ENCODE results near the gene SVOPL. TPM values are rescaled to one million over a fixed set of nuclear protein-coding genes. Genes with fewer than 3 reads are reported as not detected.

Gene SVOPL
- total RNA-seq, 1 experiment from 2014 or later: not detected

DNA sequence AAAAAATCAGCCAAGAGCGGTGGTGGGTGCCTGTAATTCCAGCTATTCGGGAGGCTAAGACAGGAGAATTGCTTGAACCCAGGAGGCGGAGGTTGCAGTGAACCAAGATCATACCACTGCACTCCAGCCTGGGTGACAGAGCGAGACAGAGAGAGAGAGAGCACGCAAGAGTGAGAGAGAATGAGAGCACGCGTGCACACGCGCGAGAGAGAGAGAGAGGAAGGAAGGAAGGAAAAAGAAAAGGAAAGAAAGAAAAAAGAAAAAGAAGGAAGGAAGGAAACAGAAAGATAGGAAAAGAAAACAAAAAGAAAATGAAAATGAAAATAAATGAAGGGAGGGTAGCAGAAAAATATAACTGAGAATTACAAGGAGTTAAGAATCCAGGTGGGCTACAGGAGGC, 82.7 kb downstream of the SVOPL start (continued):
- TF ChIP-seq, protein P1, sequence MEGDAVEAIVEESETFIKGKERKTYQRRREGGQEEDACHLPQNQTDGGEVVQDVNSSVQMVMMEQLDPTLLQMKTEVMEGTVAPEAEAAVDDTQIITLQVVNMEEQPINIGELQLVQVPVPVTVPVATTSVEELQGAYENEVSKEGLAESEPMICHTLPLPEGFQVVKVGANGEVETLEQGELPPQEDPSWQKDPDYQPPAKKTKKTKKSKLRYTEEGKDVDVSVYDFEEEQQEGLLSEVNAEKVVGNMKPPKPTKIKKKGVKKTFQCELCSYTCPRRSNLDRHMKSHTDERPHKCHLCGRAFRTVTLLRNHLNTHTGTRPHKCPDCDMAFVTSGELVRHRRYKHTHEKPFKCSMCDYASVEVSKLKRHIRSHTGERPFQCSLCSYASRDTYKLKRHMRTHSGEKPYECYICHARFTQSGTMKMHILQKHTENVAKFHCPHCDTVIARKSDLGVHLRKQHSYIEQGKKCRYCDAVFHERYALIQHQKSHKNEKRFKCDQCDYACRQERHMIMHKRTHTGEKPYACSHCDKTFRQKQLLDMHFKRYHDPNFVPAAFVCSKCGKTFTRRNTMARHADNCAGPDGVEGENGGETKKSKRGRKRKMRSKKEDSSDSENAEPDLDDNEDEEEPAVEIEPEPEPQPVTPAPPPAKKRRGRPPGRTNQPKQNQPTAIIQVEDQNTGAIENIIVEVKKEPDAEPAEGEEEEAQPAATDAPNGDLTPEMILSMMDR (IDR thresholded peaks at IDR 0.05 in 2 of 3, conservative IDR thresholded peaks at IDR 0.05 in 1 of 3; ENCODE audit: borderline replicate concordance in 1 of 3, insufficient read depth in 1 of 3, low read depth in 2 of 3, low read length in 2 of 3): no peak
- TF ChIP-seq SRF (IDR thresholded peaks at IDR 0.05; ENCODE audit: low read depth) (no peak), FOSL1 (IDR thresholded peaks at IDR 0.05; ENCODE audit: low read depth) (no peak), CBX3 (IDR thresholded peaks at IDR 0.05; ENCODE audit: low read depth) (no peak), ZNF274 (IDR thresholded peaks at IDR 0.05; ENCODE audit: low read depth, low read length) (no peak)
- TF ChIP-seq, protein P2, sequence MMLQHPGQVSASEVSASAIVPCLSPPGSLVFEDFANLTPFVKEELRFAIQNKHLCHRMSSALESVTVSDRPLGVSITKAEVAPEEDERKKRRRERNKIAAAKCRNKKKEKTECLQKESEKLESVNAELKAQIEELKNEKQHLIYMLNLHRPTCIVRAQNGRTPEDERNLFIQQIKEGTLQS (IDR thresholded peaks at IDR 0.05): no peak

DNA sequence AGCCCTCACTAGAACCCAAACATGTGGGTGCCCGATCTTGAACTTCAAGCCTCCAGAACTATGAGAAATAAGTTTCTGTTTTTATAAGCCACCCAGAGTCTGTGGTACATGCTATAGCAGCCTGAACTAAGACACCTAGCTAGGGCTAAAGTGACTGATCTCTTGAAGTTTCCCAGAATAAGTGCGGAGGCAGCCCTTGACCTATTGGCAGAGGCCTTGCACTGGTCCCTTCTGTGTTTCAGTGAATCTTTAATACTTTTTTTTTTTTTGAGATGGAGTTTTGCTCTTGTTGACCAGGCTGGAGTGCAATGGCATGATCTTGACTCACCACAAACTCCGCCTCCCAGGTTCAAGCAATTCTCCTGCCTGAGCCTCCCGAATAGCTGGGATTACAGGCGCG, 85.1 kb downstream of the SVOPL start:
- no TSS peak for BruUV-seq (replicated peaks)
- H3K36me3 ChIP-seq (ENCODE audit: control insufficient read depth in 1 of 2, insufficient read depth in 2 of 2, low read length in 2 of 2): no peaks in the 10 kb centered on the region
- POLR2A ChIA-PET: no interaction called here
- TF ChIP-seq EZH2 (IDR thresholded peaks at IDR 0.05) (no peak), ZNF274 (IDR thresholded peaks at IDR 0.05; ENCODE audit: low read depth, low read length) (no peak), EGR1 (IDR thresholded peaks at IDR 0.05; ENCODE audit: low read depth) (no peak), POLR2A (IDR thresholded peaks at IDR 0.05; ENCODE audit: borderline replicate concordance, extremely low read depth, insufficient read depth, insufficient read length) (no peak), CEBPB (IDR thresholded peaks at IDR 0.05; ENCODE audit: low read depth) (no peak), RAD21 (IDR thresholded peaks at IDR 0.05; ENCODE audit: low read depth) (no peak), JUND (IDR thresholded peaks at IDR 0.05) (no peak)
- TF ChIP-seq, protein P3, sequence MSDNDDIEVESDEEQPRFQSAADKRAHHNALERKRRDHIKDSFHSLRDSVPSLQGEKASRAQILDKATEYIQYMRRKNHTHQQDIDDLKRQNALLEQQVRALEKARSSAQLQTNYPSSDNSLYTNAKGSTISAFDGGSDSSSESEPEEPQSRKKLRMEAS (IDR thresholded peaks at IDR 0.05): no peak
- TF ChIP-seq, protein P4, sequence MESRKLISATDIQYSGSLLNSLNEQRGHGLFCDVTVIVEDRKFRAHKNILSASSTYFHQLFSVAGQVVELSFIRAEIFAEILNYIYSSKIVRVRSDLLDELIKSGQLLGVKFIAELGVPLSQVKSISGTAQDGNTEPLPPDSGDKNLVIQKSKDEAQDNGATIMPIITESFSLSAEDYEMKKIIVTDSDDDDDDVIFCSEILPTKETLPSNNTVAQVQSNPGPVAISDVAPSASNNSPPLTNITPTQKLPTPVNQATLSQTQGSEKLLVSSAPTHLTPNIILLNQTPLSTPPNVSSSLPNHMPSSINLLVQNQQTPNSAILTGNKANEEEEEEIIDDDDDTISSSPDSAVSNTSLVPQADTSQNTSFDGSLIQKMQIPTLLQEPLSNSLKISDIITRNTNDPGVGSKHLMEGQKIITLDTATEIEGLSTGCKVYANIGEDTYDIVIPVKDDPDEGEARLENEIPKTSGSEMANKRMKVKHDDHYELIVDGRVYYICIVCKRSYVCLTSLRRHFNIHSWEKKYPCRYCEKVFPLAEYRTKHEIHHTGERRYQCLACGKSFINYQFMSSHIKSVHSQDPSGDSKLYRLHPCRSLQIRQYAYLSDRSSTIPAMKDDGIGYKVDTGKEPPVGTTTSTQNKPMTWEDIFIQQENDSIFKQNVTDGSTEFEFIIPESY (IDR thresholded peaks at IDR 0.05; ENCODE audit: extremely low read depth, insufficient replicate concordance, low read length): no peak
- TF ChIP-seq, protein P5, sequence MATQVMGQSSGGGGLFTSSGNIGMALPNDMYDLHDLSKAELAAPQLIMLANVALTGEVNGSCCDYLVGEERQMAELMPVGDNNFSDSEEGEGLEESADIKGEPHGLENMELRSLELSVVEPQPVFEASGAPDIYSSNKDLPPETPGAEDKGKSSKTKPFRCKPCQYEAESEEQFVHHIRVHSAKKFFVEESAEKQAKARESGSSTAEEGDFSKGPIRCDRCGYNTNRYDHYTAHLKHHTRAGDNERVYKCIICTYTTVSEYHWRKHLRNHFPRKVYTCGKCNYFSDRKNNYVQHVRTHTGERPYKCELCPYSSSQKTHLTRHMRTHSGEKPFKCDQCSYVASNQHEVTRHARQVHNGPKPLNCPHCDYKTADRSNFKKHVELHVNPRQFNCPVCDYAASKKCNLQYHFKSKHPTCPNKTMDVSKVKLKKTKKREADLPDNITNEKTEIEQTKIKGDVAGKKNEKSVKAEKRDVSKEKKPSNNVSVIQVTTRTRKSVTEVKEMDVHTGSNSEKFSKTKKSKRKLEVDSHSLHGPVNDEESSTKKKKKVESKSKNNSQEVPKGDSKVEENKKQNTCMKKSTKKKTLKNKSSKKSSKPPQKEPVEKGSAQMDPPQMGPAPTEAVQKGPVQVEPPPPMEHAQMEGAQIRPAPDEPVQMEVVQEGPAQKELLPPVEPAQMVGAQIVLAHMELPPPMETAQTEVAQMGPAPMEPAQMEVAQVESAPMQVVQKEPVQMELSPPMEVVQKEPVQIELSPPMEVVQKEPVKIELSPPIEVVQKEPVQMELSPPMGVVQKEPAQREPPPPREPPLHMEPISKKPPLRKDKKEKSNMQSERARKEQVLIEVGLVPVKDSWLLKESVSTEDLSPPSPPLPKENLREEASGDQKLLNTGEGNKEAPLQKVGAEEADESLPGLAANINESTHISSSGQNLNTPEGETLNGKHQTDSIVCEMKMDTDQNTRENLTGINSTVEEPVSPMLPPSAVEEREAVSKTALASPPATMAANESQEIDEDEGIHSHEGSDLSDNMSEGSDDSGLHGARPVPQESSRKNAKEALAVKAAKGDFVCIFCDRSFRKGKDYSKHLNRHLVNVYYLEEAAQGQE (IDR thresholded peaks at IDR 0.05; ENCODE audit: low read depth): no peak
- TF ChIP-seq, protein P1 (IDR thresholded peaks at IDR 0.05 in 2 of 3, conservative IDR thresholded peaks at IDR 0.05 in 1 of 3; ENCODE audit: borderline replicate concordance in 1 of 3, insufficient read depth in 1 of 3, low read depth in 2 of 3, low read length in 2 of 3): no peak

More for the DNA sequence above, 85.1 kb downstream of the SVOPL start:
- no peaks in the 10 kb centered on the region for H4K20me1 ChIP-seq (ENCODE audit: insufficient read depth)
- no peak overlapping the region for H3K4me2 ChIP-seq (ENCODE audit: low read length)
- H2AFZ ChIP-seq (ENCODE audit: low read depth, low read length, poor library complexity, severe bottlenecking): no peak overlapping the region
- intact Hi-C loops (cut with micrococcal nuclease): no loop called here
- no peak overlapping the region for H3K4me3 ChIP-seq (replicated peaks in 1 of 2; ENCODE audit: low read depth in 1 of 2, low read length in 2 of 2)
- CTCF ChIA-PET: no interaction called here
- H3K9ac ChIP-seq (ENCODE audit: low read length): no peak overlapping the region
- RAD21 ChIA-PET (ENCODE audit: low non-redundant PET in 1 of 2, low total read pairs in 2 of 2, uncharacterized antibody in 2 of 2, unreplicated experiment in 2 of 2): interaction anchor here in 1 of 2 experiments (0.6 kb wide), 1 partner anchor 50 kb away, joined by 3 read pairs; no protein-coding TSS in a partner anchor
- no peaks in the 10 kb centered on the region for H3K9me2 ChIP-seq (ENCODE audit: insufficient read depth)
- no peaks in the 10 kb centered on the region for H3K79me2 ChIP-seq (ENCODE audit: insufficient read depth, low read length)
- ATAC-seq: no peak
- H3K4me1 ChIP-seq (ENCODE audit: control insufficient read depth in 1 of 2, insufficient read depth in 2 of 2, low read length in 2 of 2): no peaks in the 10 kb centered on the region
- no peak for DNase-seq (ENCODE audit: low read depth, low spot score)
- no peak overlapping the region for H3K27ac ChIP-seq (ENCODE audit: low read depth, low read length)
- H3K9me3 ChIP-seq (ENCODE audit: control insufficient read depth in 1 of 2, insufficient read depth in 1 of 2, low read depth in 1 of 2, low read length in 2 of 2): no peaks in the 10 kb centered on the region
- no peaks in the 10 kb centered on the region for H3K27me3 ChIP-seq (ENCODE audit: insufficient read depth, low read length)

All from HCT116 (cell line).